COLO668 (cell line): ENCODE data around the gene PATL2.
"Not testable (repeated sequence)": the region's sequence is repeated elsewhere in the genome, so short reads cannot be mapped to it uniquely, and the experiment has no call there.

Source experiments
- DNase-seq: peaks from one replicate; lab custom pipeline; 2025; ENCODE audit not compliant: unreplicated experiment; lab: John Stamatoyannopoulos, UW

PATL2 gene

DNA sequence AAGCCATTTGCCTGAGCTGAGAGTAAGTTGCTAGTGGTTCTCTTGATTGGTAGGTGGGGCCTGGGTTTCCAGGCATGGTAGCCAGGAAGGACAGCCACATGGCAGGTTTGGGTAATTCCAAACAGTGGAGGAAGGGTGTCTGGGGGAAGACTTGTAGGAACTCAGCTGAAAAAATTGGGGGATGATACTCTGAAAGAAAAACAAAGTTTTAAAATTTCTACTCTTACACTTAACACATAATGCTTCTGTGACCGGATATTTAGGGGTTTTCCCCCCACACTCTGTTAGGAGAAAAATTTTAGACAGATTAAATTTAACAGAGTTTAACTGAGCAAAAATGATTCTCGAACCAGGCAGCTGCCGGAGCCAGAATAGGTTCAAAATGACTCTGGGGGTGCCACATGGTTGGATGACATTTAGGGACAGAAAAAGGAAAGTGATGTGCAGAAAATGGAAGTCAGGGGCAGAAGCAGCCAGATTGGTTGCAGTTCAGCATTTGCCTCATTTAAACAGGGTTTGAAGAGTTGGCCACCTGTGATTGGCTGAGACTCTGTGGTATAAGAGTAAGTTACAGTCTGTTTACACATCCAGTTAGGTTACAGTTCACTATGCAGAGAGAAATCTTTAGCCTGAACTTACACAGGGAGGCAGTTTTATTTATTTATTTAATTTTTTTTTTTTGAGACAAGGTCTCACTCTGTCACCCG lies 8.3 kb upstream of the PATL2 start:
- no peak for DNase-seq

- DNase-seq, result no peak
Observed at GRCh38 chr15:44718927-44719292, 7.8 kb upstream of the PATL2 start.

DNA sequence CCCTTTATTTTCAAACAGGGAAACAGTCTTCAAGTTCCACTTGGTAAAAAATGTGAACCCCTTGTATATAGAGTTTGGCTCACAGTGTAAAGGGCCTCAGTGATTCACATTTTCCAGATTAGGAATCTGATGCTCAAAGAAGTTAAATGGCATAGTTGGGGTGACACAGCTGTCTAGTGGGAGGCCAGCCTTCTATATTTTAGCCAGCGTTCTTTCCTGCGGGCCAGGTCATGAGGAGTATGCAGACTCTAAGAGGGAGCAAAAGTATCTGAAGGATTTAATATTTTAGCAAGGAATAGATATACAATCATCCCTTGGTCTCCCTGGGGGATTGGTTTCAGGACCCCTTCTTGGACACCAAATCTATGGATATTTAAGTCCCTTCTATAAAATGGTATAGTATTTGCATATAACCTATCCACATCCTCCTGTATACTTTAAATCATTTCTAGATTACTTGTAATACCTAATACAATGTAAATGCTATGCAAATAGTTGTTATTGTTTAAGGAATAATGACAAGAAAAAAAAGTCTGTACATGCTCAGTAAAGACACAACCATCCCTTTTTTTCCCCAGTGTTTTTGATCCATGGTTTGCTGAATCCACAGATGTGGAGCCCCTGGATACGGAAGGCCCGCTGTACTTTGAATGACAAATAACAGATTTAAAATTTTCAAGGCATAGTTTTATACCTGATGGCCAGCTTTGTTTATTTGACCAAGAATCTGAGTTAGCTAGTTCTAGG lies 7.2 kb upstream of the PATL2 start:
- no peak for DNase-seq

- DNase-seq, result no peak
Observed at GRCh38 chr15:44716983-44717602, 6.0 kb upstream of the PATL2 start.

- no peak for DNase-seq
Observed at GRCh38 chr15:44715797-44716334, 4.7 kb upstream of the PATL2 start.

DNA sequence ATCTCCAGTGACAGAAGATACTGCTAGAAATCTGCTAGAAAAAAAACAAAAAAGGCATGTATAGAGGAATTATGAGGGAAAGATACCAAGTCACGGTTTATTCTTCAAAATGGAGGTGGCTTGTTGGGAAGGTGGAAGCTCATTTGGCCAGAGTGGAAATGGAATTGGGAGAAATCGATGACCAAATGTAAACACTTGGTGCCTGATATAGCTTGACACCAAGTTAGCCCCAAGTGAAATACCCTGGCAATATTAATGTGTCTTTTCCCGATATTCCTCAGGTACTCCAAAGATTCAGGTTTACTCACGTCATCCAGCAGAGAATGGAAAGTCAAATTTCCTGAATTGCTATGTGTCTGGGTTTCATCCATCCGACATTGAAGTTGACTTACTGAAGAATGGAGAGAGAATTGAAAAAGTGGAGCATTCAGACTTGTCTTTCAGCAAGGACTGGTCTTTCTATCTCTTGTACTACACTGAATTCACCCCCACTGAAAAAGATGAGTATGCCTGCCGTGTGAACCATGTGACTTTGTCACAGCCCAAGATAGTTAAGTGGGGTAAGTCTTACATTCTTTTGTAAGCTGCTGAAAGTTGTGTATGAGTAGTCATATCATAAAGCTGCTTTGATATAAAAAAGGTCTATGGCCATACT lies 4.1 kb upstream of the PATL2 start:
- no peak for DNase-seq

GRCh38 chr15:44713006-44713966 lies 2.2 kb upstream of the PATL2 start:
- no peak for DNase-seq

GRCh38 chr15:44712346-44713005 lies 1.4 kb upstream of the PATL2 start:
- peak; percentile 33 for DNase-seq

- peak; percentile 63 for DNase-seq
Observed at GRCh38 chr15:44711743-44712345, 721 bp upstream of the PATL2 start.

DNA sequence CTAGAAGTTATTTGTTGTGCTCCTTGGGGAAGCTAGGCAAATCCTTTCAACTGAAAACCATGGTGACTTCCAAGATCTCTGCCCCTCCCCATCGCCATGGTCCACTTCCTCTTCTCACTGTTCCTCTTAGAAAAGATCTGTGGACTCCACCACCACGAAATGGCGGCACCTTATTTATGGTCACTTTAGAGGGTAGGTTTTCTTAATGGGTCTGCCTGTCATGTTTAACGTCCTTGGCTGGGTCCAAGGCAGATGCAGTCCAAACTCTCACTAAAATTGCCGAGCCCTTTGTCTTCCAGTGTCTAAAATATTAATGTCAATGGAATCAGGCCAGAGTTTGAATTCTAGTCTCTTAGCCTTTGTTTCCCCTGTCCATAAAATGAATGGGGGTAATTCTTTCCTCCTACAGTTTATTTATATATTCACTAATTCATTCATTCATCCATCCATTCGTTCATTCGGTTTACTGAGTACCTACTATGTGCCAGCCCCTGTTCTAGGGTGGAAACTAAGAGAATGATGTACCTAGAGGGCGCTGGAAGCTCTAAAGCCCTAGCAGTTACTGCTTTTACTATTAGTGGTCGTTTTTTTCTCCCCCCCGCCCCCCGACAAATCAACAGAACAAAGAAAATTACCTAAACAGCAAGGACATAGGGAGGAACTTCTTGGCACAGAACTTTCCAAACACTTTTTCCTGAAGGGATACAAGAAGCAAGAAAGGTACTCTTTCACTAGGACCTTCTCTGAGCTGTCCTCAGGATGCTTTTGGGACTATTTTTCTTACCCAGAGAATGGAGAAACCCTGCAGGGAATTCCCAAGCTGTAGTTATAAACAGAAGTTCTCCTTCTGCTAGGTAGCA lies 657 bp downstream of the PATL2 start:
- no peak for DNase-seq

GRCh38 chr15:44706946-44707636 lies 4.0 kb downstream of the PATL2 start:
- DNase-seq, result no peak

DNA sequence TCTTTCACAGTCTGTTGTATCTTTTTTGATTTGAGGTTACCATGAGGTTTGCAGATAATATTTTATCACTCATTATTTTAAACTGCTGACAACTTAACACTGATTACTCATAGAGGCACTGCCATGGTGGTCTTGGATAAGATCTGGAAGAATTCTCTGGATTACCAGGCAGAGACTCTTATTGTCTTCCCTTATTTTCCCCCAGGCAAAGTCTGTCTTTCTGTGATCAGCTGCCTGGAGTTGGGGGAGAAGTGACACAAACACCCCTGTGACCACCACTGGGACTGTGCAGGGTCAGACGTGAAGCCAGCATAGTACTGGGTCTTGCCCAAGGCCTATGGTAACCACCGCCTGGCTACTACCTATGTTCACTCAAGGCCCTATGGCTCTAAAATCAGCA lies 4.7 kb downstream of the PATL2 start:
- no peak for DNase-seq

DNA sequence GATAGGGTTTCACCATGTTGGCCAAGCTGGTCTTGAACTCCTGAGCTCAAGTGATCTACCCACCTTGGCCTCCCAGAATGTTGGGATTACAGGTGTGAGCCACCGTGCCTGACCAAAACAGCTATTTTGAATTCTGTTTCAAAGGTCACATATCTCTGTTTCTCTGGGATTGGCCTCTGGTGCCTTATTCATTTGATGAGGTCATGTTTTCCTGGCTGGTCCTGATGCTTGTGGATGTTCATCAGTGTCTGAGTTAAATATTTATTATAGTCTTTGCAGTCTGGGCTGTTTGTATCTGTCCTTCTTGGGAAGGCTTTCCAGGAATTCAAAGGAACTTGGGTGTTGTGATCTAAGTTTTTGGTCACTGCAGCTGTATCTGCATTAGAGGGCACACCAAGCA lies 5.1 kb downstream of the PATL2 start:
- no peak for DNase-seq

DNA sequence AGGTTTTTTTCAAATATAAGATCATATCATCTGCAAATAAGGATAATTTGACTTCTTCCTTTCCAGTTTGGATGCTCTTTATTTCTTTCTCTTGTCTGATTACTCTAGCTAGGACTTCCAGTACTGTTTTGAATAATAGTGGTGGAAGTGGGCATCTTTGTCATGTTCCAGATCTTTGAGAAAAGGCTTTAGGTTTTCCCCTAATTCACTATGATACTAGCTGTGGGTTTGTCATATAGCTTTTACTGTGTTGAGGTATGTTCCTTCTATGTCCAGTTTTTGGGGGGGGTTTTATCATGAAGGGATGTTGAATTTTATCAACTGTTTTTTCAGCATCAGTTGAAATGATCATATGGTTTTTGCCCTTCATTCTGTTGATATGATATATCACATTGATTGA lies 10.4 kb downstream of the PATL2 start:
- DNase-seq, result not testable (repeated sequence)

DNA sequence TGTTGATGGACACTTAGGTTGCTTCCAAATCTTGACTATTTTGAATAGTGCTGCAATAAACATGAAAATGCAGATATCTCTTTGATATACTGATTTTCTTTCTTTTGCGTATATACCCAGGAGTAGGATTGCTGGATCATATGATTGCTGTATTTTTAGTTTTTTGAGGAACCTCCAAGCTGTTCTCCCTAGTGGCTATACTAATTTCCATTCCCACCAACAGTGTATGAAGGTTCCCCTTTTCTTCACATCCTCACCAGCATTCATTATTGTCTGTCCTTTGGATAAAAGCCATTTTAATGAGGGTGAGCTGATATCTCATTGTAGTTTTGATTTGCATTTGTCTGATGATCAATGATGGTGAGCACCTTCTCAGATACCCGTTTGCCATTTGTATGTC lies 12.5 kb downstream of the PATL2 start:
- no peak for DNase-seq

GRCh38 chr15:44697014-44697413 lies 14.1 kb downstream of the PATL2 start:
- DNase-seq, result no peak

DNA sequence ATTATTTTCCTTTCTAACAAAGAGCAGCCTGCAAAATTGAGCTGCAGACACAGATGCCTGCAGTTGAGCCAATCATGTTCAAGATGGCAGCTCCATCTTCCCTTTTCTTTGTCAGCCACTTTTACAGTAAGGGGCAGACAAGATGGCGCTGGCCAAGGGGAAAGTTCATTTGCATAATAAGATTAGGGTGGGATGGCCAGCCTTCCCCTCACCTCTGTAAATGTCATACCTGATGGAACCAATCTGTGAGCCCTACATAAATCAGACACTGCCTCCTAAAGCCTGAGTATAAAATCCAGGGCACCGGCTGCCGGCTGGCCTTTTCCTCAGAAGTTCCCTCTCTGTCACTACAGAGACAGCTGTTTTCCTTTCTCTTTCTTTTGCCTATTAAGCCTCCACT lies 15.8 kb downstream of the PATL2 start:
- no peak for DNase-seq

DNA sequence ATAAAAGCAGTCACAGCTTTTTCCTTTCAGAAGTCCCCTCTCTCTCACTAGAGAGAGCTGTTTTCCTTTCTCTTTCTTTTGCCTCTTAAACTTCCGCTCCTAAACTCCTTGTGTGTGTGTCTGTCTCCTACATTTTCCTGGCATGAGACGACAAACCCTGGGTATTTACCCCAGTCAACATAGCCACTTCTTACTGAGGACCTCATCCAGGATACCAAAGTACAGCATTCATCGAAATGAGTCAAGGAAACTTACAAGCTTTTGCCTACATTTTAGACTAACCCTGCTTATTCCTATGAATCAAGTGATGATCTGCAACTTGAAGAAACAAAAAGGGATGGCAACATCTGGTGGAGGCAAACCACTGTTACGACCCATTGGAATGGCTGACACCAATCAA lies 16.7 kb downstream of the PATL2 start:
- DNase-seq, result no peak
